Measurements from ENCODE around the gene ZNF134.

Gene ZNF134

DNA sequence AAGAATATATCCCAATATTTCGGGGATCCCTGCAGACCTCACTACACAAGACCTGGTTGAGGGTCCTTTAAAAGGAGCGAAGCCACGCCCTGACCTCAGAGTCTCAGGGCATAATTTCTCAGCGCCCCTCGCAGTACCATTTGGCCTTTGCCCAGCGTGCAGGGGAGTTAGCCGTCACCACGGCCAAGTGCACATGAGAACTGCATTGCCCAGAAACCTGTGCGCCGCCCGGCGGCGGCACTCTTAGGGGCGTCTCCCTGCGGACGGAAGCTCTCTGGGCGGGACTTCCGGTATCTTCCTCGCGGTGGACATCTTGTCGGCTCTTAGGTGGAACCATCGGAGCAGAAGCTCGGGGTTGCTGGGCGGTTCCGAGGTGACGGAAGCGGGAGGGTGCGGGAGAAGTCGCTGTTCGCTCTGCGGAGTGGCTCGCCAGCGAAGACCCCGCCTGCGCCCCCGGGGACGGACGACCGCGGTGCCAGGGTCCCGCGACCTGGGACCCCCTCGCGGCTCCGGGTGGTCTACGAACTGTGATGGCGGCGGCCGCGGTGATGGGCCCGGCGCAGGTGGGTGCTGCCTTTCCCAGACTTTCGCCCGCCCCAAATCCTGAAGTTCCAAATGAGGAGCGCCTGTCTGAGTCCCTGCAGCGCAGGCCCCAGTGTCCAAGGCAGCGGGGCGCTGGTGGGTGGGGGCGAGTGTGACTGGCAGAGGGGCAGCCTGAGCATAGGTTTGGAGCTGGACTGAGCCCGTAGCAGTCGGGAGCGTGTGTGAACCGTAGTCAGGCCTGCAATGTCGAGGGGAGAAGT, at the start of gene ZNF134:
ZNF134 (plus strand) TSS at position 302 of the 803 bp plus-strand sequence. CDS start 5,227 bp downstream, outside the sequence.
- DNase-seq: peak; percentile 96

DNA sequence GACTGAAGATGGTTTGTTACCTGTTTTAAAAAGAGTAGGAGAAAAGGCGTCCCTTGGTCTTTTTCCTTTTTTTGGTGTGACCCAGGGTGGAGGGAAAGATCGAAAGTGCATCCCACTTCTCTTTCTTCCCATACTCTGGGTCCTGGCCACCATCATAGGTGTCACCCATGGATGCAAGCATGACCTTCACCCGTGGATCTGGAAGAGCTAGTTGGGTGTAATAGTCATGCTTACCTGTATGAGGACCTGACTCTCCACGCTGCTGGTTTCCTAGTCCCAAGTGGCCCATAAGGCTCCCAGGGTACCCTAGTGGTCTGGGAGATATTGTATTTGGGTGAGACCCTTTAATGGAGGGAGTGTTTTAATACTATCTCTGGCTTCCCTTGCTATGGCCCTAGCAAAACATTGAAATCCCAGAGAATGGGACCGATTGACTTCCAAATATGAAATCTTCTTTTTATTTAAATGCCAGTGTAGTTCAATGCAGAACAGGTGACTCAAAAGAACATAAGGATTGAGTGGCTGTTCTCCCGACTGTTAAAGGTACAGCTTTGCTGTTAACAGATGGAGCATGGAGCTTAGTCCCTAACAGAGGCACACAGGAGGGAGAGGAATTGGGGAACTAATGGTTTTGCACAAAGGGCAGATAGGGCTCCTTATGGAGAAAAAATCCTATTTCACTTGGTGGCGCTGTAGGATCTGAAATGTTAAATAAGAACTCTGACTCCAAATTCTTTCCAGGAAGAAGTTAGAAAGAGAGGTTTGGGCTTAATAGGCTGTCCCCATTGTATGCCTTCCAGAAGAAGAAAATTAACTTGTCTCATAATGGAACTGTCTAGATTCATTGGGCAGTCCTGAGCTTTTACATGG, 47.4 kb upstream of the ZNF134 start:
- DNase-seq: no peak

DNA sequence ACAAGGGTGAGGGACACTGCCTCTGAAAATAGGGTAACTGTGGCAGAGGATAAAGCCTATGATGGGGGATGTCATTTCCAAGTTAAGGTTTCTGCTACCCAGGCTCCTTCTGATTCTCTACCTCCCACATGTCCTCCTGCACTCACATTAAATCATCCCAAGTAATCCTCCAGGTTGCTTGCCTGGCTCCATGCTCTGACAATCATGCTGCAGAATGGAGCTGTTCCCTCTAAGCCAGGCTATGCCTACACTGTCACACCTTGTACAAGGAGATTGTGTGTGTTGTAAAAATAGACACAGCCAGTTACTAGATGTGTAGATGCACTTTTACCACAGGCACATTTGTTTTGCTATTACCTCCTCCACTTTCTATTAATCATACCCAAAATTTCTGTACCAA, 43.3 kb upstream of the ZNF134 start:
- no peak for DNase-seq

DNA sequence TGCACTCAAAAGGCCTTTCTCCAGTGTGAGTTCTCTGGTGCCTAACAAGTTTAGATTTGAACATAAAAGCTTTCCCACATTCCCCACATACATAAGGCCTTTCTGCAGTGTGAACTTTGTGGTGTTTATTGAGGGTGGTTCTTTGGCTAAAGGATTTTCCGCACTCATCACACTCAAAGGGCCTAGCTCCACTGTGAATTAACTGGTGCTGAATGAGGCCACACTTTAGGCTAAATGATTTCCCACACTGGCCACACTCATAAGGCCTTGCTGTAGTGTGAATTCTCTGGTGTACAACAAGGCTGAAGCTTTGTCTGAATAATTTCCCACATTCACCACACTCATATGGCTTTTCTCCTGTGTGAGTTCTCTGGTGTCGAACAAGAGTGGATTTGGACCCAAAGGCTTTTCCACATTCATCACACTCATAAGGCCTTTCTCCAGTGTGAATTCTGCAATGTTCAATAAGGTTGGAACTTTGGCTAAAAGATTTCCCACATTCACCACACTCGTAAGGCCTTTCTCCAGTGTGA, 41.6 kb upstream of the ZNF134 start:
- no peak for DNase-seq

DNA sequence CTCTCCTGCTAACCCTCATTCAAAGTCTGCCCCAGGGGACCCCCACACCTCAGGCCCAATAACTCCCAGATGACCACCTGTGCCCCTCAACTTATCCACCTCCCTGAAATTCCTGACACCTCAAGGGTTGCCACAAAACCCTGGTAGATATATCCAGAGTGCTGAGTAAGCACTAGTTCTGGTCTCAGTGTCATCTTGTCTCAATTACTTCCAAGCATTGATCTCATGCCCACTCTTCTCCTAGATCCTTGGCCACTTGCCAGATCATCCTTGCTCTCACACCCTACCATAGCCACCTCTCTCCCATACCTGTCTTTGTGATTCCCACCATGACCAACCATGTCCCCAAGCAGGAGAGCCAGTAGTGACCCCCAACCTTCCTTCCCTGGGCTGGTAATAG, 37.4 kb upstream of the ZNF134 start:
- no peak for DNase-seq

DNA sequence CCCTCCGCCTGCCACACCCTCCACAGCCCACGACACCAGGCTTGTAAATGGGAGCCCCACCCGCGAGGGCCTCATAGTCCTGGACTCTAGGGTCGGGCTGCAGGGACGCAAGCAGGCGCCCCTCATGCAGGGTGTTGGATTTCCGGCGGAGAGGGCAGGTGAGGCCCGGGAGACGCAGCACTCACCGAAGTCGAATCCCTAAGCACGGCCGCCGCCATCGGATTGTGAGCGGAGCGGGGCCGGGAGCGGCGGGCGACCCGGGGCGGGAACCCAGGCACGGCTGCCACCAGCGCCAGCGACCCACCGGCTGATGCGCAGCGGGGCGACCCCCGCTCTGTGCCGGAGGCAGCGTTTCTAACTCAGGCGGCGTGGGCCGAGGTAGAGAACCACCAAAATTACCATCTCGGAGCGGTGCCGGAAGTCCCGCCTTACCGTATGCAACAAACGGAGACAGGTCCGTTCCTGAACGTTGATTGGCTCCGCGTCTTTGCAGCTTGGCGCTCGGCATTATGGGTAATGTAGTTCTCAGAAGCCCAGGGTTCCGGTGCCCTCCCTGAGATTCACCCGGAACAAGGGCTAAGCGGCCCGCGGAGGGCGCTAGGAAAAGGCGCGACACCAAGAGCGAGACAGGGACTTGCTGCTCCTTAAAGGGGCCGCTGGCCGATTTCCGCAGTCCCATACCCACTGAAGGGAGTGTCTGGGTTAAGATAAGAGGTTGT, 35.4 kb upstream of the ZNF134 start, which contains the start of gene ZNF416:
ZNF416 (minus strand) TSS at position 425 of the 719 bp plus-strand sequence; CDS start at position 218, 207 bp downstream.
- peak; percentile 98 for DNase-seq

DNA sequence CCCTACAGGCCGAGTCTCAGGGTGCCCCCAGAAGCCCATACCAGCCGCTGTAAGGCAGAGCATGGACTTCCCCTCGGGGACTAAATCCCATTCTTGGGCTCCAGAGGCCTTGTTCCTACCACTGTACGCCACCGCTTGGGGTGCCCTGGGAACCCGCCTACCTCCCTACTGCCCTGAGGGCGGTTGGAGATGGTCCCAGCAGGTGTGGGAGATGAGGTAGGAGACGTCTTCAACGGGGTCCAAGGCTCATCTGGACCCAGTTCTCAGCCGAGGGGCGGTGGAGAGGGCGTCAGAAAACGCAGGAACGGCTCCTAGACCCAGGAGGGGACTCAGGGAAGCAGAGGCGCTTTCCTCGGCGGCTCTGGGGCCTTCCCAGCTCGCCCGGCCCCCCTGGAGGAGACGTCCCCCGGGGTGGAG, 30.9 kb upstream of the ZNF134 start:
- no peak for DNase-seq

DNA sequence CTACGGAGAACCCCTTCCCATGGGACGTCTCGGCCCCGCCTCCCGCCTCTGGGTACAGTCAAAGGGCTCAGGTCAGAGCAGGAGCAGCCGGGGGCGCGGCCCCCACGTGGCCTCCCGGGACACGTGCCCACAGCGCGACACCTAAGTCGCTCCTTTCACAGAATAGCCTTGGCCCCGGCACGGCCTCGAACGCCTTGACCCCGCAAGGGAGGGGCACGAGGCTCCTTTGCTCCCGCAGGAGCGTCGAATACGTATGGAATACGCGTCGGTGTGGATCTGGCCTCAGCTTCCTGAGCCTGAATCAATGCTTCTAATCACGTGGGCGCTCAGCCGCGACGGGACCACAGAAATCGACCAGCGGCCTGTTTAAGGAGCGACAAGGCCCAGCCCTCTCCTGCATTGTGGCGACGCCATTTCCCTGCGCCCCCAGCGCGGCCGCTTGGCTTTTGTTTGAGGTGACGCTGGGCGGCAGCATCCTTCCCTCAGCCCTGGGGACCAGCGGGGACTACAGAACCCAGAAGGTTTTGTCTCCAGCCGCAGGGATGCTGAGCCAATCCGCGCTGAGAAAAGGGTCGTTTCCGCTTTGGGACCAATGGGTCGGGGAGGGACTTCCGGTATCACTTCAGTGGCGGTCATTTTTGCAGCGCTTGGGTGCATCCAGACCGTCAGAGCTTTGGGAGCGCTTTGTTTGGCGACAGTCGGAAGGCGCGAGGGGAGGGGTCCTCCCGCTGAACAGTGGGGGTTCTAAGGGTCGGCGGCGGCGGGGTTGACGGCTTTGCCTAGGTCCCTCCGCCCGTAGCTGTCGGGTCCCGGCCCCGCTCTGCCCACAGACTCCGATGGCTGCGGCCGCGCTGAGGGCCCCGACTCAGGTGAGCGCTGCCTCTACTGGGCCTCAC, 30.3 kb upstream of the ZNF134 start, which contains the start of gene ZIK1:
ZIK1 (plus strand) TSS at position 625 of the 896 bp plus-strand sequence; CDS start at position 837, 212 bp downstream.
- DNase-seq: peak; percentile 94

DNA sequence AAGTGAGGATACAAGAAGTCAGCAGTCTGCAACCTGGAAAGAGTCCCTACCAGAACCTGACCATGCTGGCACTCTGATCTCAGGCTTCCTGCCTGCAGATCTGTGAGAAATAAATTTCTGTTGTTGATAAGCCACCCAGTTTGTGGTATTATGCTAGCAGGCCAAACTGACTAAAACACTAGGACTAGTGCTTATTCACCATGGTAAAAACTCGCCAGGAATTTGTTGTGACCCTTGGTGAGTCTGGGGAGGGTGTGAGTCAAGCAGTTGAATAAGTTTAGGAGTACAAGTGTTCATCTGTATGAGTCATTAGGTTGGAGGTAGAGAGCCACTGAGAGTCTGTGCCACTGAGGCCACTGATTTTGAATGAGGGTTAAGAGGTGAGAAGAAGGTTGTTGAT, 26.5 kb upstream of the ZNF134 start:
- DNase-seq: no peak

DNA sequence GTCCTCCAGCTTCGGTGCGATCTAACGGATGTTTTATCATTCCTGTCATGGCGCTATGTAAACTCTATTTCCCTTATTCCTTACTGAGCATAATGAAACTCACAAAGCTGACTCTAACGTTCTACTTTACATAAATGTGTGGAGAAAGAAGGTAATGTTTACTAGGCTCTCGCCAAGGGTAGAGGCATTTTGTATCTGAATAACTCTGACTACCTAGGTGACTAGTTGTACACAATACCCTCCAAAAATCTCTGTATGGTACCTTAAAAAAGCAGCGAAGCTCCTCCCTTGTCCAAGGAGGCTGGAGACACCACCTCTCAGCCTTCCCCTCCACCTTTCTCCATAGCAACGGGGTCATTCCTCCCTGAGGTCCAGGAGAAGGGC, 14.7 kb upstream of the ZNF134 start:
- no peak for DNase-seq

DNA sequence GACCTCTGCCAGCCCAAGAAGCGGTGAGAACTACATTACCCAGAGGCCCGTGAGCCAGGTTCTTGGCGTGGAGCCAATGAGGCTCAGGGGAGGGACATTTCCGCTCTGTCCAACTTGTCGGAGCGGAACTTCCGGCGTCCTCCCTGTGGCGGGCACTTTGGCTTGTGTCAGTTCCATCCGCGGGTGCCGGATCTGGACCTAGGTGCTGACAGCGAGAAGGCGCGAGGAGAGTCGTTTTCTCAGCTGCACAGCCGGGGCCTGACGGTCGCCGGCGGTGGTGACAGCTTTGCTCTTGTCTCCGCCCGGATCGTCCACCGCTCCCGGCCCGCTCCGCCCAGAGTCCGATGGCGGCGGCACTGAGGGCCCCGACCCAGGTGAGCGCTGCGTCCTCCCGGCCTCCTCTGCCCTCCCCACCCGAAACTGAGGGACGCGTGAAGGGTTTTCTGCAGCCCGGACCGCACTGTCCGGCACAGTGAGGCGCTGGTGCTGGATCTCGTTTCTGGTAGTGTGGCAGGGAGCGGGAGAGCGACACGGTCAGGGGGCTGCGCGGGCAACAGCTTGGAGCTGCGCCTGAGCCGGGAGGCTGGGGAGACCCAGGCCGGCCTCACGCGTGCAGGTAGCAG, 14.2 kb upstream of the ZNF134 start, which contains the start of gene ZNF530:
ZNF530 (plus strand) TSS at position 125 of the 623 bp plus-strand sequence. CDS start 4,461 bp downstream, outside the sequence.
- peak; percentile 94 for DNase-seq

DNA sequence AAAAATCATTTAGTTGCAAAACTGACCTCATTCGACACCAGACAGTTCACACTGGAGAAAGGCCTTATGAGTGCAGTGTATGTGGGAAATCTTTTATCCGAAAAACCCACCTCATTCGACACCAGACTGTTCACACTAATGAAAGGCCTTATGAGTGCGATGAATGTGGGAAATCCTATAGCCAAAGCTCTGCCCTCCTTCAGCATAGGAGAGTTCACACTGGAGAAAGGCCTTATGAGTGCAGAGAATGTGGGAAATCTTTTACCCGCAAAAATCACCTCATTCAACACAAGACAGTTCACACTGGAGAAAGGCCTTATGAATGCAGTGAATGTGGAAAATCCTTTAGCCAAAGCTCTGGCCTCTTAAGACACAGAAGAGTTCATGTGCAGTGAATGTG, 7.1 kb upstream of the ZNF134 start:
- DNase-seq: no peak

DNA sequence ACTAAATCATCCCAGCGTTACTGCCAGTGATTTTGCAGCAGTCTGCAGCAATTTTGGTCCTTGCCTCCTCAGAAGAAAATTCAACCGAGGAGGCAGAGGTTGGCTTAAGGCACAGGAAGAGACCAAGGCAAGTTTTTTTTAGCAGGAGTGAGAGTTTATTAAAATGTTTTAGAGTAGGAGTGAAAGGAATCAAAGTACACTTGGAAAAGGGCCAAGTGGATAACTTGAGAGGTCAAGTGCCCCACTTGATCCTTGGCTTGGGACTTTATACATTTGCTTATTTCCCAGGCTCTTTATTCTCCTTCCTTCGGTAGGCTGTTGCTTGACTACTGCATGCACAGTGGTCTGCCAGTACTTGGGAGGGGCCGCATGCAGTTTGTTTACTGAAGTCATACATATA, 2.9 kb upstream of the ZNF134 start:
- DNase-seq: no peak

DNA sequence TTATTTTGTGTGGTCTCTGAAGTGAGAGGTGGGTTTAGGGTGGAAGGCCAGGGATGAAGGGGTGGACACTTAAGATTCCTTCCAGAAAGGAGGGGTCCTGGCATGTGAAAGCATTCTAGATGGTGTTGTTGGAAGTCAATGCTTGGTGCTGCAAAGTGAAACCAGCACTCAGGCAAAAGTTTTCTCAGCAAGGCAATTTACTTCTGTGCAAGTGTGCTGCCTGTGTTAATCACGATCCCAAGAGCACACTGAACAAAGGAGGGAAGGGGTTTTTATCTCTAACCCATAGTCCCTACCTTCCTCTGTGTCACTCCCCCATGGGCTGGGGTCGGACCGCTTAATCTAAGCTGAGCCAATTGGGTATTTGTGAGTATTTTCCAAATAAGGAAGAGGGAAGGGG, 1.3 kb downstream of the ZNF134 start:
- no peak for DNase-seq

DNA sequence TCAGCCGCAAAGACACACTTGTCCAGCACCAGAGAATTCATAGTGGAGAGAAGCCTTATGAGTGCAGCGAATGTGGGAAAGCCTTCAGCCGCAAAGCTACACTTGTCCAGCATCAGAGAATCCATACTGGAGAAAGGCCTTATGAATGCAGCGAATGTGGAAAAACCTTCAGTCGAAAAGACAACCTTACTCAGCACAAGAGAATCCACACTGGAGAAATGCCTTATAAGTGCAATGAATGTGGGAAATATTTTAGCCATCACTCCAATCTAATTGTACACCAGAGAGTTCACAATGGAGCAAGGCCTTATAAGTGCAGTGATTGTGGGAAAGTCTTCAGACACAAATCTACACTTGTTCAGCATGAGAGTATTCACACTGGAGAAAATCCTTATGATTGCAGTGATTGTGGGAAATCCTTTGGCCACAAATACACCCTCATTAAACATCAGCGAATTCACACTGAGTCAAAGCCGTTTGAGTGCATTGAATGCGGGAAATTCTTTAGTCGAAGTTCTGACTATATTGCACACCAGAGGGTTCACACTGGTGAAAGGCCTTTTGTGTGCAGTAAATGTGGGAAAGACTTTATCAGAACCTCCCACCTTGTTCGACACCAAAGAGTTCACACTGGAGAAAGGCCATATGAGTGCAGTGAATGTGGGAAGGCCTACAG, 6.8 kb downstream of the ZNF134 start:
- DNase-seq: no peak

DNA sequence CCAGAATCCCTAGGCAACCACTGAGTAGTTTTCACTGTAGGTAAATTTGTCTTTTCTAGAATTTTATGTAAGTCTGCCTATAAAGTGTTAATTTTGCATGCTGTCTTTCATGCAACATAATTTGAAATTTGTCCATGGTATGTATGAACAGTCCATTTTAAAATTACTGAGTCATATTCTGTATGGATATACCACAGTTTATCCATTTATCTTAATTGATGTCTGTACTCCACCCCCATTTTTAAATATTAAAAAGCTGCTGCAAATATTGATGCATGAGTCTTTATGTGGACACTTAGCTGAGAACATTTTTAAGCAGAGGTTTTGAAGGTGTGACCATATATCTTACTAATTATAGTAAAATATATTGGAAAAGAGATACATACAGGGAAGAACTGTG, 9.0 kb downstream of the ZNF134 start:
- DNase-seq: no peak

DNA sequence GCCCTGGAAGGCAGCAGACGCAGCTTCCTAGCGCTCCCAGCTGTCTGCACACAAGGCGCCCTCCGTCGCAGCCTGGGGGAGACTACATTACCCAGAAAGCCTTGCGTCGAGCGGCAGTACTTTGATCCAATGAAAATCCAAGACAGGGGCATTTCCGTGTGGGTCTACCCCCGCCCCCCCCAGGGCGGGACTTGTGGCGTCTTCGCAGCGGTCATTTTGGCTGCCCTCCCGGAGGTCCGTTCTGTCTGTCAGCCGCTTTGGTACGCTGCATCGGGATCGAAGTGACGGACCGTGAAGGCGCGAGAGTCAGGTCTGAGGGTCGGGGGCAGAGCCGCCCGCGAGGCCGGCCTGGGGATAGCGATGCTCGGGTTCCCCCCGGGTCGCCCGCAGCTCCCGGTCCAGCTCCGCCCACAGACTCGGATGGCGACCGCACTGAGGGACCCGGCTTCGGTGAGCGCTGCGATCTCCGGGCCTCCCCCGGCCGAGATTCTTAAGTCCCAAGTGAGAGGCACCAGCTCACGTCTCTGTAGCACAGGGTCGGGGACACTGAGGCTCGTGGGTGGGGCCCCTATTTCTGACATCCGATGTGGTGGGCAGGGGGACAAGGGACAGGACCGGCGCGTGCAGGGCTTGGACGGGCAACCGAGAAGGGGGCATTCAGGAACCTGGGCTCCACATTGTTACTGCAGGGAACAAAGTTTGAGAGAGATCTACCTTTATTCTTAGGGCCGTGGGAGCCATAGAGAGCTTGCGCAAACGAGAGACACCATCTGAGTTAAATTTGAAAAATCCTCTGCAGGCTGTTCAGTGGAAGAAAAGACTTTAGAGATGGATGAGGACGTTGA, 19.2 kb downstream of the ZNF134 start, which contains the start of gene ZNF211:
ZNF211 (plus strand) TSS at position 182 of the 845 bp plus-strand sequence; CDS start at position 361, 179 bp downstream.
- peak; percentile 95 for DNase-seq

DNA sequence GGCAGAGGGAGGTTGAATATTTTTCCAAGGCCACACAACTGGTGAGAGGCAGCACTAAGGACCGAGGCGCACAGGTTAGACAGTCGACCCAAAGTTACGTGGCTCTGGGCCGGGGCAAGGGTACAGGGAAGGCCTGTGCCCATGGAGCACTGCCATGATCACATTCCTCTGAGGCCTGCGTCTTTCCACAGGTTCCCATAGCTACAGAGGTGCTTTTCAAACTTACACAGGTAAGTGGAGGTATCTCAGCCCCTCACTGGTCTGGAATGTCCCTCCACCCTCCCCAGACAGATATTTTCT, 19.7 kb downstream of the ZNF134 start:
- DNase-seq: no peak

DNA sequence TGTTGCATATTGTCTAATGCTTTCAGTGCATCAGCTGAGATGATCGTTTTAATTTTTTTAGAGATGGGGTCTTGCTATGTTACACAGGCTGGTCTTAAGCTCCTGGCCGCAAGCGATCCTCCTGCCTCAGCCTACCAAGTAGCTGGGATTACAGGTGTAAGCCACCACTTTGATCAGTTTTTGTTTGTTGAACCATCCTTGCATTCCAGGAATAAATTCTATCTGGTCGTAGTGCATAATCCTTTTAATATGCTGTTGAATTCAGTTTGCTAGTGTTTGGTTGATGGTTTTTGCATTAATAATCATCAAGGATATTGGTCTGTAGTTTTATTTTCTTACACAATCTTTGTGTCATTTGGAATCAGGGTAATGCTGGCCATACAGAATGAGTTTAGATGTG, 23.3 kb downstream of the ZNF134 start:
- DNase-seq: no peak
